ENCODE data around the gene GRHL1.

DNA sequence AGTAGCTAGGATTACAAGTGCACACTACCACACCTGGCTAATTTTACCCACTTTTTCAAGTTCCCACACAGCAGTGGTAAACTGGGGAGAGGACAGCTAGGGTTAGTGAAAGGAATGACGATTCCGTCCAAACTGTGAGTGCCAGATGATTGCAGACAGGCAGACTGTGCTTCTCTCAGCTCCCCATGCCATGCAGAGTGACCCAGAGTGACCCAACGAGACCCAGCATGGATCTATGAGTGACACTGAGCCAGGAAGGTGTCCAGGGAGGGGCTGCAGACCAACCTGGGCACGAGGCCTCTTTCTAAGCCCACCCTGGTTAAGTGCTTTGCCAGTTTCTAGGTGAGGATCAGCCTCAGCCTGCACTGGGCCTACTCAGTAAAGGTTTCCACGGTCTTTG is 84.1 kb downstream of the GRHL1 start:
- no peak for TF ChIP-seq POLR2A (IDR thresholded peaks at IDR 0.05)
- TF ChIP-seq, protein P1, sequence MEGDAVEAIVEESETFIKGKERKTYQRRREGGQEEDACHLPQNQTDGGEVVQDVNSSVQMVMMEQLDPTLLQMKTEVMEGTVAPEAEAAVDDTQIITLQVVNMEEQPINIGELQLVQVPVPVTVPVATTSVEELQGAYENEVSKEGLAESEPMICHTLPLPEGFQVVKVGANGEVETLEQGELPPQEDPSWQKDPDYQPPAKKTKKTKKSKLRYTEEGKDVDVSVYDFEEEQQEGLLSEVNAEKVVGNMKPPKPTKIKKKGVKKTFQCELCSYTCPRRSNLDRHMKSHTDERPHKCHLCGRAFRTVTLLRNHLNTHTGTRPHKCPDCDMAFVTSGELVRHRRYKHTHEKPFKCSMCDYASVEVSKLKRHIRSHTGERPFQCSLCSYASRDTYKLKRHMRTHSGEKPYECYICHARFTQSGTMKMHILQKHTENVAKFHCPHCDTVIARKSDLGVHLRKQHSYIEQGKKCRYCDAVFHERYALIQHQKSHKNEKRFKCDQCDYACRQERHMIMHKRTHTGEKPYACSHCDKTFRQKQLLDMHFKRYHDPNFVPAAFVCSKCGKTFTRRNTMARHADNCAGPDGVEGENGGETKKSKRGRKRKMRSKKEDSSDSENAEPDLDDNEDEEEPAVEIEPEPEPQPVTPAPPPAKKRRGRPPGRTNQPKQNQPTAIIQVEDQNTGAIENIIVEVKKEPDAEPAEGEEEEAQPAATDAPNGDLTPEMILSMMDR (IDR thresholded peaks at IDR 0.05) = no peak
- TF ChIP-seq EP300 (IDR thresholded peaks at IDR 0.05) = no peak

Measured in ovary (tissue), 3 donors.